ENCODE measurements around the gene DNAJC6. TPM values are rescaled to one million over a fixed set of nuclear protein-coding genes. Genes with fewer than 3 reads are reported as not detected.

Gene DNAJC6
- 4.0 TPM for total RNA-seq (2021; ENCODE audit: unreplicated experiment)
- 1.5 TPM for polyA plus RNA-seq (2012; ENCODE audit: insufficient read length)
- percentile 53 among the genes with signal in this experiment for Bru-seq, nascent RNA
- percentile 49 among the genes with signal in this experiment for BruChase-seq, experiment 1, labeled RNA remaining after a 2-hour chase
- BruChase-seq, experiment 2, labeled RNA remaining after a 6-hour chase = percentile 48 among the genes with signal in this experiment
- long read RNA-seq, partial matches to known transcripts = 7 of 13 reads
- long read RNA-seq, other reads (novel, unspliced or antisense) = 6 of 13 reads

- Histone ChIP-seq H3K4me1 (ENCODE audit: control insufficient read depth, insufficient read depth, low read length) (0 out of 2 replicates have a peak, but pooled peaks cover 3% of the 10 kb centered on the region), H3K4me3 (ENCODE audit: low read depth in 2 of 2, low read length in 2 of 2) (peak within 1 kb of the TSS; percentile 40 to 46), H3K36me3 (ENCODE audit: control insufficient read depth, insufficient read depth, low read length) (no peaks in the 10 kb centered on the region), H3K27me3 (ENCODE audit: control insufficient read depth, insufficient read depth, low read length) (peaks cover 16% of the 10 kb centered on the region), H3K27ac (ENCODE audit: low read length) (no peak within 1 kb of the TSS), H3K9me3 (ENCODE audit: control insufficient read depth, insufficient read depth, low read depth, low read length) (no peaks in the 10 kb centered on the region)
- in situ Hi-C loops (cut with HindIII; ENCODE audit: low pct_unique_long_range_greater_than_20kb, low sequenced_read_pairs) (no loop called here), intact Hi-C loops (cut with micrococcal nuclease; ENCODE audit: unreplicated experiment) (no loop called here)
- no TSS peak for BruUV-seq (replicated peaks)
- POLR2A ChIA-PET = no interaction called here
- TF ChIP-seq TCF7L2 (IDR thresholded peaks at IDR 0.05; ENCODE audit: low read depth, low read length) (no peak), POLR2AphosphoS5 (IDR thresholded peaks at IDR 0.05; ENCODE audit: low read depth, low read length) (no peak), REST (IDR thresholded peaks at IDR 0.05; ENCODE audit: insufficient read depth in 1 of 2, low read depth in 2 of 2, low read length in 1 of 2) (peak; percentile 97 to 99), SIN3A (IDR thresholded peaks at IDR 0.05; ENCODE audit: borderline replicate concordance, insufficient read depth, low read depth, low read length) (0 out of 2 replicates have a peak, but pooled peaks have one; percentile 71), CTCF (IDR thresholded peaks at IDR 0.05) (no peak)
- ATAC-seq (peak; percentile 94), DNase-seq (ENCODE audit: low read depth, low spot score) (no peak)
- CTCF ChIA-PET = interaction anchor here (0.6 to 0.7 kb wide), 2 partner anchors 18 to 149 kb away, joined by 3 to 9 read pairs; no protein-coding TSS in a partner anchor
These were observed at the start of gene DNAJC6 for GRCh38 chr1:65309304-65310077. DNAJC6 (plus strand) TSS chr1:65309543; CDS start chr1:65309746, 203 bp downstream.

- TF ChIP-seq REST (IDR thresholded peaks at IDR 0.05; ENCODE audit: insufficient read depth in 1 of 2, low read depth in 2 of 2, low read length in 1 of 2) (no peak), SIN3A (IDR thresholded peaks at IDR 0.05; ENCODE audit: borderline replicate concordance, insufficient read depth, low read depth, low read length) (no peak), CTCF (IDR thresholded peaks at IDR 0.05) (no peak), TCF7L2 (IDR thresholded peaks at IDR 0.05; ENCODE audit: low read depth, low read length) (no peak), POLR2AphosphoS5 (IDR thresholded peaks at IDR 0.05; ENCODE audit: low read depth, low read length) (no peak)
- H3K27me3 ChIP-seq (ENCODE audit: control insufficient read depth, insufficient read depth, low read length) = no peaks in the 10 kb centered on the region; the same call in 1 of the 2 replicates
- H3K36me3 ChIP-seq (ENCODE audit: control insufficient read depth, insufficient read depth, low read length) = no peaks in the 10 kb centered on the region
- peaks cover 4% of the 10 kb centered on the region; the same call in 1 of the 2 replicates for H3K4me1 ChIP-seq (ENCODE audit: control insufficient read depth, insufficient read depth, low read length)
- ATAC-seq (no peak), DNase-seq (ENCODE audit: low read depth, low spot score) (no peak)
- CTCF ChIA-PET = no interaction called here
- intact Hi-C loops (cut with micrococcal nuclease; ENCODE audit: unreplicated experiment) (no loop called here), in situ Hi-C loops (cut with HindIII; ENCODE audit: low pct_unique_long_range_greater_than_20kb, low sequenced_read_pairs) (no loop called here)
- no TSS peak for BruUV-seq (replicated peaks)
- H3K4me3 ChIP-seq (ENCODE audit: low read depth in 2 of 2, low read length in 2 of 2) = no peak overlapping the region
- H3K9me3 ChIP-seq (ENCODE audit: control insufficient read depth, insufficient read depth, low read depth, low read length) = no peaks in the 10 kb centered on the region
- H3K27ac ChIP-seq (ENCODE audit: low read length) = no peak overlapping the region
- POLR2A ChIA-PET = no interaction called here
These were observed 49.5 kb upstream of the DNAJC6 start for GRCh38 chr1:65259816-65260215.
